ENCODE results near the gene ATP8A1. TPM values are rescaled to one million over a fixed set of nuclear protein-coding genes. Genes with fewer than 3 reads are reported as not detected.
A peak's percentile ranks its signal among the peaks of the same experiment; 100 is the strongest.

Gene ATP8A1
- total RNA-seq, 2 donors from 2014 or later, result 17.0 to 29.2 TPM

DNA sequence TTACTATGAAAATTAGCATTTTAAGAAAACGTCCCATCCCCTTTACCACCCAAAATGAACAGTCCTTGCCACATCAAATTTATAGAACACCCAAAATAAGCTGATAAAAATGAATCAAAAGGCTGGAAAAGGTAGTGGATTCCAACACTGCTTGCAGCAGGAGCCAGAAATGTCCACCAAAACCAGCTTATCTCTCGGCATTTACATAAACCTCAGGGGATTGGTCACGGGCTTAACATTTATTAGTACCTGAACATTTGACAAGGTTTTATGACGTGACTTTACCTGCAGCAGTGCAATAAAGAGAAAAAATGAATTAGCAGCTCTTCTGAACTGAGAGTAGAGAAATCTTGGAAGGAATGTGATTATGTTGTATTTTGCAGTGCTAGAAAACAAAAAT is 31.6 kb downstream of the ATP8A1 start:
- Mint-ChIP-seq H3K27ac (no peak overlapping the region), H3K27me3 (no peaks in the 10 kb centered on the region), H3K9me3 (no peaks in the 10 kb centered on the region), H3K4me3 (no peak overlapping the region), H3K4me1 (peaks cover 24% of the 10 kb centered on the region), H3K36me3 (ENCODE audit: low read depth) (peaks cover 70% of the 10 kb centered on the region)
- ATAC-seq (replicated peaks), result no peak

DNA sequence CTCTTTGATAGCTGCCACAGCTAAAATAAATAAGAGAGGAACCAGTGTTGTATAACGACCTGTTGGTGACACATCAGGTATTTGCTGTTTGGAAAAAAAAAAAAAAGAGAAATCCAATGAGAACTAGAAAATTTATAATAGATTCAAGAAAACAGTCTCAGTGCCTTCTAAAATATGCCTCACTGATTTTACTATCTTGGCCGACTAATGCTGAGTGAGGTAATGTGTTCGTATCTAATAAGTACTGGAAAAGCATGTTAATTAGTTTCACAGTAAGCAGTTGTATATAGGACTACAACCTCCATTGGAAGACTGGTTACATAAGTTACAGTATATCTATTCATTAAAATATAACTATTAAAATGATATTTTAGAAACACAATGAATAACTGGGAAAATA is 32.4 kb downstream of the ATP8A1 start:
- Mint-ChIP-seq H3K4me1 (peaks cover 24% of the 10 kb centered on the region), H3K36me3 (ENCODE audit: low read depth) (peaks cover 78% of the 10 kb centered on the region), H3K27ac (no peak overlapping the region), H3K9me3 (no peaks in the 10 kb centered on the region), H3K27me3 (no peaks in the 10 kb centered on the region), H3K4me3 (no peak overlapping the region)
- ATAC-seq (replicated peaks), result no peak

DNA sequence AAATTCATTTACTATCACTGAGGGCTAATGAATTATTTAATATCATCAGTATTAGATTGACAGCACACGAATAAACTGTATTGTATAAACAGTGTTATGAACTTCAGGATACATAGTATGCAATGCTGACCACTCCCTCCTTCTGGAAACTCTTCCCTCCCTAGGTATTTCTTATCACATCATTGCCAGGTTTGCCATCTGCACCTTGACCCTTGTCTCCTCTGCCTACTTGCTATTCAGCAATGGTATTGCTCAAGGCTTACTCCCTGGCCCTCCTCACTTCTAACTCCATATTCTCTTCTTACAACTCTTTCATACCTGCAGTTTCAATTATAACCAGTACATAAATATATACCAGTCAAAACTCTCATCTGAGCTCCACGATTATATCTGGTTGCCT is 38.9 kb downstream of the ATP8A1 start:
- Mint-ChIP-seq H3K4me3 (no peak overlapping the region), H3K9me3 (no peaks in the 10 kb centered on the region), H3K36me3 (ENCODE audit: low read depth) (peaks cover 81% of the 10 kb centered on the region), H3K27me3 (no peaks in the 10 kb centered on the region), H3K27ac (no peak overlapping the region), H3K4me1 (peaks cover 5% of the 10 kb centered on the region)
- ATAC-seq (replicated peaks), result no peak

DNA sequence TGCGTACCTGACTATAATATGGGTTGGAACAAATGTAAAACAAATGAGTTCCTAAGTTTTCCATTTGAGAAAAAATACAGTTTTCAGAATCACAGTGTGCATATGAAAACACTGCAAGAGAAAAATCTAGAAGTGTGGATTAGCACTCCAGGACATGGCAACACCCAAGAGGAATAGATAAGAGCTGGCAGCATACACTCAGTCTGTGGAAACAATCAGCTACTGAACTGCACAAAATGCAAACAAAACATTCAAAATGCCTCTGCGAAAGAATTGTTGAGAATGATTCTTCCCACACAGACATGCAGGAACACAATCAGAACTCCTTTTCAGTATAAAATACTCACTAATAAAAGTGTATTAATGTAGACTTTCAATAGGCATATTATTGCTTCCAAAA is 39.9 kb downstream of the ATP8A1 start:
- no peak for ATAC-seq (replicated peaks)
- no peak overlapping the region for H3K27ac Mint-ChIP-seq
- no peaks in the 10 kb centered on the region for H3K9me3 Mint-ChIP-seq
- peaks cover 81% of the 10 kb centered on the region for H3K36me3 Mint-ChIP-seq (ENCODE audit: low read depth)
- H3K4me1 Mint-ChIP-seq, result peaks cover 5% of the 10 kb centered on the region
- H3K4me3 Mint-ChIP-seq, result no peak overlapping the region
- H3K27me3 Mint-ChIP-seq, result no peaks in the 10 kb centered on the region

DNA sequence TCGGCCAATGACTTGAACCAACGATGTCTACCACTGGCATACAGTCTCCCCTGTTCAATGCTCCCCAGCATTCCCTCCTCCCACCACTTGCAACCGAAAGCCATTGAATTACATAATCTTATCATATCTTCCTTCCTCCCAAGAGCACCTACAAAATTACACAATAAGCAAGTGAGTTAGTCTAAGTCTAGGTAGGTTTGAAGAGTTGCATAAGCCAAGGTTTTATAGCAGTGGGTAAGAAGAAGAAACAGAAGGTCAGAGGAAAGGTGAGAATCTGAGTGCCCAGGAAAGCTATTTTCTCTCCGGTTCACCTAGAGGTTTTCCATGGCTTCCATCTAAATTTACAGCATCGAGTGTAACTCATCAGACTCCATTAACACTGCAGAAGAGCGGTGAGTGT is 40.3 kb downstream of the ATP8A1 start:
- H3K27ac Mint-ChIP-seq, result no peak overlapping the region
- peaks cover 5% of the 10 kb centered on the region for H3K4me1 Mint-ChIP-seq
- no peak for ATAC-seq (replicated peaks)
- no peaks in the 10 kb centered on the region for H3K27me3 Mint-ChIP-seq
- H3K4me3 Mint-ChIP-seq, result no peak overlapping the region
- H3K9me3 Mint-ChIP-seq, result no peaks in the 10 kb centered on the region
- H3K36me3 Mint-ChIP-seq (ENCODE audit: low read depth), result peaks cover 81% of the 10 kb centered on the region

DNA sequence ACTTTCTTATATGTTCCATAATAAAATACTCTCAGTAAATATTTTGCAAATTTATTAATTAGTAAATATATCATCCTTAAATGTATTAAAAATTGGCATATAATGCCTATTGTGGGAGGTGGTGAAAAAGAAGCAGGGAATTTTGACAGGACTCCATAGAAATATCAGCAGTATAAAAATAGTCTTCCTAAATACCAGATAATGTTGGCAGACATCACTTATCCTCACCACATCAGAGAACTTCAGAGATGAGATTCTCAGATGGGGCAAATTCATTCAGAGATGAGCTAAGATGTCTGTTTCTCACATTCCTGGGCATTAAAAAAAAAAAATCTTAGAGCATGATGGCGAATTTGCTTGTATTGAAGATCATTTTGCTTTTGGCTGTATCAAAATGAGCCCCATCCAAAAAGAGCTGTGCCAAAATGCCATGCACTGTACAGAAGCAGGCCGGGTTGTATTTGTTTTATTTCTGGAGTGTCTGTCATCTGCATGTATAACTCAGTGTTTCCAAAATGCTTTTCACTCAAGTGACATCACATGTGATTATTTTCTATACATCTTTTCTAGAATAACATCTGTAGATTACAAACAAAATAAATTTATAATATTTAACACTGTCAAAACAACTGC is 41.7 kb downstream of the ATP8A1 start:
- H3K36me3 Mint-ChIP-seq (ENCODE audit: low read depth), result peaks cover 81% of the 10 kb centered on the region
- H3K4me1 Mint-ChIP-seq, result peaks cover 5% of the 10 kb centered on the region
- no peak for ATAC-seq (replicated peaks)
- no peak overlapping the region for H3K27ac Mint-ChIP-seq
- no peaks in the 10 kb centered on the region for H3K9me3 Mint-ChIP-seq
- no peak overlapping the region for H3K4me3 Mint-ChIP-seq
- H3K27me3 Mint-ChIP-seq, result no peaks in the 10 kb centered on the region

DNA sequence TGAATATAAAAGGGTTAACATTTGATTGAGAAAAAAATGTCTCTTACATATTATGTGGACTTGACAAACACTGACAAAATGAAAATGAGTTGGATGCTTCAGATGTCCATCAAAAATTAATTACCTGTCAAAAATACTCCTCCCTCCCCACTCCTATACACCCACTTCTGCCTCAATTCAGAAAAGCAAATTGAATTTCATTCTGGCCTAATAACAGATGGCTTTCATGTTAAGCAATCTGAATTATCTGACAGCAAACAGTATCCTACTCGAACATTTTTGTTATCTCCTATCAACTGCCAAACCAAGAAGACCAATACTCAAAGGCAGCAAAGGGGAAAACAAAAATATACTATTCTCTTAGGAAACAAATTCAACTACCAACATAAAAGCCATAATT is 44.0 kb downstream of the ATP8A1 start:
- Mint-ChIP-seq H3K27ac (no peak overlapping the region), H3K9me3 (no peaks in the 10 kb centered on the region), H3K36me3 (ENCODE audit: low read depth) (peaks cover 74% of the 10 kb centered on the region), H3K27me3 (no peaks in the 10 kb centered on the region), H3K4me1 (peaks cover 6% of the 10 kb centered on the region), H3K4me3 (no peak overlapping the region)
- no peak for ATAC-seq (replicated peaks)

DNA sequence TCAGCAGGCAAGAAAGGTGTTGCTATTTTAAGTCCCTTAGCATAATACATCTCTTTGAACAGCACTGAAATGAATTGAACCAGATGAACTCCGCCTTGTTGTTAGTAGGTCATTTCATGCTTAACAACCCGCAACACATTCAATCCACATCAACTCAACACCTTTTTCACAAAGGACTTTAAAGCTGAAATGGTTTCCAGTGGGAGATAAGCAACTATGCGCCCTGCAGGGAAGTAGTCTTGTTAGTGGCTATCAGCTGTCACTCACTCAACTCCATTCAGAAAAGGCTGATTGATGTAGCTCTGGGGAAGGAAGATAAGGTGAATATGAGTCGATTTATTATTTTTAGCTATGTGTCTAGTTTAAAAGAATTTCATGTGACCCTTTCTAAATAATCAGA is 46.0 kb downstream of the ATP8A1 start:
- Mint-ChIP-seq H3K4me3 (no peak overlapping the region), H3K27me3 (no peaks in the 10 kb centered on the region), H3K4me1 (peaks cover 6% of the 10 kb centered on the region), H3K27ac (no peak overlapping the region), H3K9me3 (no peaks in the 10 kb centered on the region), H3K36me3 (ENCODE audit: low read depth) (peaks cover 65% of the 10 kb centered on the region)
- no peak for ATAC-seq (replicated peaks)

DNA sequence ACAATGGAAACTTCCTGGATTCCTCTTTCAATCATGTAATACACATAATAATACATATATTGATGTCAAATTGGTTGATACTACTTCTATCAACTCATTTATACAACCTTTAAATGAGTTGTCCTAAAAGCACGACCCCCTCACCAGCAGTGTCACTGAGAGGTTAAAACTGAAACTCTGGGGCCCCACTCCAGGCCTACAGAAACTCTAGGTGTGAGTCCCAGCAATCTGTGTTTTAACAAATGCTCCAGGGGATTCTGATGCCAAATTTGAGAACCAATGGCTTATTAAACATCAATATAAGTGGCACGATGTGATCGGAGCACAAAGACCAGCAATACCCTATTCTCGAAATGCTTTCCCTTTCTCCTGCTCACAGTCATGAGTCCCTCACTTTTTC is 47.9 kb downstream of the ATP8A1 start:
- H3K36me3 Mint-ChIP-seq (ENCODE audit: low read depth), result peaks cover 54% of the 10 kb centered on the region
- ATAC-seq (replicated peaks), result peak; percentile 6
- H3K27me3 Mint-ChIP-seq, result no peaks in the 10 kb centered on the region
- H3K4me3 Mint-ChIP-seq, result no peak overlapping the region
- H3K9me3 Mint-ChIP-seq, result no peaks in the 10 kb centered on the region
- H3K27ac Mint-ChIP-seq, result no peak overlapping the region
- peaks cover 6% of the 10 kb centered on the region for H3K4me1 Mint-ChIP-seq

DNA sequence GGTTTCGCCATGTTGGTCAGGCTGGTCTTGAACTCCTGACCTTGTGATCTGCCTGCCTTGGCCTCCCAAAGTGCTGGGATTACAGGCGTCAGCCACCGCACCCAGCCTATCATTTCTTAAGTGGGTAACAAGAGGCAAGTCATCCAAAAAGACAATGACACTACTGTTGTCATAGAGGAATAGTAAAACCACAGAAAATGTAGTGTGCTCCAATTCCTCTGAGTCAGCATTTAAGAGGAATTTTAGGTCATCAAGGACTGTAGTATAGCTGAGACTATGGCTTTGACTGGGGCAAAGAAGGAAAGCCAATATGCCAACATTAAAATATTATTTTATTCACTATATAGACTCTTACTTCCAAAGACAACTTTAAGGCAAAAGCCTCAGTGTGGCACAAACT is 48.4 kb downstream of the ATP8A1 start:
- no peak overlapping the region for H3K27ac Mint-ChIP-seq
- peak; percentile 76 for ATAC-seq (replicated peaks)
- no peak overlapping the region for H3K4me3 Mint-ChIP-seq
- H3K9me3 Mint-ChIP-seq, result no peaks in the 10 kb centered on the region
- H3K27me3 Mint-ChIP-seq, result no peaks in the 10 kb centered on the region
- peaks cover 54% of the 10 kb centered on the region for H3K36me3 Mint-ChIP-seq (ENCODE audit: low read depth)
- peaks cover 6% of the 10 kb centered on the region for H3K4me1 Mint-ChIP-seq

DNA sequence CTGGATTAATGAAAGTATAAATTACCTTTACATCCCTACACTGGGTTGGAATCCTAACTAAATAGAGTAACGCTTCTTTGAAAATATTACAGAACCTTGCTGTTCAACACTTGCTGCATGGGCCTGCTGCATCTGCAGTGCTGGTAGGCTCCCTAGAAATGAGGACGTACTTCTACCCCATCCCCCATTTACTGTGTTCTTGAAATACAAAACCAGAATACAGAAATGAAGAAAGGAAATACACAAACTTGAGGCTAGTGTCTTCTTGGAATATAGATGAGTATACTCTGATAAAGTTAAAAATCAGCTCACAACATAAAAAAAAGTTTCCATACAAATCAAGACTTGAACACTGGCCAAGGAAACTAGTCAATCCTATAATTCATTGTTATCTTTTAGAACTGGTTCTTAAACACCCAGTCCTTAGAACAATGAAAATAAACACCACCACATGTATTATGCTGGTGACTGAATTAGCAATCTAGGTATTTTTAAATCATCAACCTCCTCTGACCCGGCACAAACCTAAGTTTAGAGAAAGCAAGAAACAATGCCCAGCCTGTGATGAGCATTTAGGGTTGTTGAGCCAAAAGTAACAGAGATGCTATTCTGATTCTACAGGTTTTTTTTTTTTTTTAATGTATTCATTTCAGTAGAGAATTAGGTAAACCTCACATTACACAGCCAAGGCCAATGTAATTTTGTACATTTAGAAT is 49.7 kb downstream of the ATP8A1 start:
- no peaks in the 10 kb centered on the region for H3K27me3 Mint-ChIP-seq
- peaks cover 6% of the 10 kb centered on the region for H3K4me1 Mint-ChIP-seq
- ATAC-seq (replicated peaks), result peak; percentile 65
- no peak overlapping the region for H3K4me3 Mint-ChIP-seq
- peaks cover 43% of the 10 kb centered on the region for H3K36me3 Mint-ChIP-seq (ENCODE audit: low read depth)
- H3K9me3 Mint-ChIP-seq, result no peaks in the 10 kb centered on the region
- H3K27ac Mint-ChIP-seq, result no peak overlapping the region

DNA sequence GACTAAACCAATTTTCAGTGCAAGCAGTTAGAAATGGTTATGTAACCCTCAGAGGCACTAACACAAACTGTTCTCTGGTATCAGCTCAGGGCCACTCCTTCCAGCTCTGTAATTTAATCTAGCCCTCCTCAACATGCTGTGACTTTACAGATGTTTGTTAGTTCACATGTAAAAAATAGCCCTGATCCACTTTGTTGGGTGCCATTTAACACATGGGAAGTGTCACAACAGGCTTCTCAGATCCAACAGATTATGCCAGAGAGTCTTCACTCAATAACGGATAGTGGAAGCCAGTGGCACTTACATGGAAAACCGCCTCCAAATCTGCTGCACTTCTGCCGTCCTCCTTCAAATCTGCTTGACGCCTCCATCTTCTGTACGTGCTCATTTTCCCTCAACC is 51.6 kb downstream of the ATP8A1 start:
- Mint-ChIP-seq H3K27me3 (no peaks in the 10 kb centered on the region), H3K27ac (no peak overlapping the region), H3K9me3 (no peaks in the 10 kb centered on the region), H3K36me3 (ENCODE audit: low read depth) (peaks cover 28% of the 10 kb centered on the region), H3K4me3 (no peak overlapping the region), H3K4me1 (peaks cover 6% of the 10 kb centered on the region)
- no peak for ATAC-seq (replicated peaks)

DNA sequence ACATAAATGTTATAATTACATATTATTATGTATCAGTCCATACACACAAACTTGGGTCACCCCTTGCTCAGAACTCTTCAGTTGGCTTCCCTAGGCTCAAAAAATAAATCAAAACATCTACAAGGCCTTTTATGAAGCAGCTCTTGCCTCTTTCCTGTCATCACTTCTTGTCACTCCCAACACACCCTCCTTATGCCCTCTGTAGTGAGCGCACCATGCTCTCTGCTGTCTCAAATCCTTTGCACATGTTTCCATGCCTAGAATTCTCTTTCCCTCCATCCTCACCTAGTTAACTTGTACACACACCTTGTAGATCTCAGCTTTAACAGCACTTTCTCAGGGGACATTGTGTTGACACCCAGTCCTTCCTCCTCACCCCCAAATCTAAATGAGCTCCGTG is 53.0 kb downstream of the ATP8A1 start:
- Mint-ChIP-seq H3K36me3 (ENCODE audit: low read depth) (peaks cover 17% of the 10 kb centered on the region), H3K4me1 (no peaks in the 10 kb centered on the region), H3K27me3 (no peaks in the 10 kb centered on the region), H3K9me3 (no peaks in the 10 kb centered on the region), H3K27ac (no peak overlapping the region), H3K4me3 (no peak overlapping the region)
- no peak for ATAC-seq (replicated peaks)

DNA sequence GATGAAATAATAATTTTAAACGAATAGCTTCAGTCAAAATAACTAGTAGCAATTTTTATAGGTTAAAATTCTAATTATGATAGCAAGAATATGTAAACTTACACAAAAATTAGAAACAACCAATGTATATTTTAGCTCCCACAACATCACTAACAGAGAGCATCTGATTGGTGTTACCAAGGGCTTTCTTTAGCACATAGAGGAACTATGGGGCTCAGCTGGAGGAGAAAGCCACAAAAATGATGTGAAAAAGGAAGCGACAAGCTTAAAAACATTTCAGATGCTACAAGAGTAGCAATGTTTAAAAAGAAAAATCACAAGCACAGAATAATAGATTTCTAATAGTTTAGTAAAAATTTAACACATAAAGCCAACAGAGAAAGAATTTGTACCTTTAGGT is 56.3 kb downstream of the ATP8A1 start:
- Mint-ChIP-seq H3K4me1 (no peaks in the 10 kb centered on the region), H3K36me3 (ENCODE audit: low read depth) (peaks cover 19% of the 10 kb centered on the region), H3K27ac (no peak overlapping the region), H3K9me3 (no peaks in the 10 kb centered on the region), H3K4me3 (no peak overlapping the region), H3K27me3 (no peaks in the 10 kb centered on the region)
- ATAC-seq (replicated peaks), result no peak

DNA sequence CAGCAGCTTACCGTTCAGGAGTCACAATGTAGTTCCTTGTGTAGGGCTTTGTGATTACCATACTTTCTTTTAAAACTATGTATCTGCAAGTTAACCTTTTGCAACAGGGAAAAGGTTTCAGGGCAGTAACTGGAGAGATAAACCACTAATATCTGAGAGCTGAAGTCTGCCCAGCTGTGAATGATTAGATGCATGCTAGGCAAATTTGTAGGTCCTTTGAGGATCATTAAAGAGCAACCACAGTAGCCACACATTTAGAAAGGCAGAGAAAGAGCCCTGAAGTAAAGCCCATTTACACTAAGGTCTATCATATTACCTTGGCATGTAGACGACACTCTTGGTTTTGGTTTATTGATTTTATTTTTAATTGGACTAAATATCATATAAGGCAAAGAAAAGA is 60.0 kb downstream of the ATP8A1 start:
- H3K9me3 Mint-ChIP-seq, result no peaks in the 10 kb centered on the region
- H3K36me3 Mint-ChIP-seq (ENCODE audit: low read depth), result peaks cover 16% of the 10 kb centered on the region
- H3K27ac Mint-ChIP-seq, result no peak overlapping the region
- no peaks in the 10 kb centered on the region for H3K27me3 Mint-ChIP-seq
- no peaks in the 10 kb centered on the region for H3K4me1 Mint-ChIP-seq
- ATAC-seq (replicated peaks), result no peak
- H3K4me3 Mint-ChIP-seq, result no peak overlapping the region
